SU-DHL-6 (cell line): Measurements from ENCODE around the gene SLC6A2.
"Not testable (repeated sequence)": the region's sequence is repeated elsewhere in the genome, so short reads cannot be mapped to it uniquely, and the experiment has no call there.

ENCODE experiments used
- H2AFZ ChIP-seq: fragments of 200-600 bp; sonication (generic); 2 replicates; pipeline ENCODE4 v1.6.1; 2014; ENCODE audit warnings: low read depth, mild to moderate bottlenecking, moderate library complexity, mixed read lengths, antibody characterized with exemption, low read length; ENCODE audit not compliant: severe bottlenecking
- H3F3A ChIP-seq: fragments of 200-600 bp; shearing (Covaris generic); 2 replicates; pipeline ENCODE4 v1.6.0; 2016; ENCODE audit warnings: antibody characterized with exemption, mild to moderate bottlenecking; ENCODE audit not compliant: insufficient read depth
- H3K27ac ChIP-seq: fragments of 200-600 bp; sonication (generic); 2 replicates; pipeline ENCODE4 v1.5.1; 2016; ENCODE audit warnings: low read depth, mild to moderate bottlenecking, low read length, moderate library complexity, mixed read lengths
- H3K27me3 ChIP-seq: fragments of 200-600 bp; sonication (generic), shearing (Covaris generic); 2 replicates; pipeline ENCODE4 v1.6.0; 2014; ENCODE audit warnings: mild to moderate bottlenecking, low read length
- H3K36me3 ChIP-seq: fragments of 200-600 bp; sonication (generic); 2 replicates; pipeline ENCODE4 v1.6.1; 2014; ENCODE audit warnings: mild to moderate bottlenecking, low read length, mixed read lengths
- H3K4me2 ChIP-seq: fragments of 300-600, 200-600 bp; shearing (Covaris generic), sonication (generic); 2 replicates; pipeline ENCODE4 v1.6.0; 2014; ENCODE audit warnings: low read length, low read depth, mild to moderate bottlenecking; ENCODE audit not compliant: poor library complexity, severe bottlenecking
- H3K4me3 ChIP-seq: fragments of 200-600 bp; sonication (generic); 2 replicates; pipeline ENCODE4 v1.5.1; 2014; ENCODE audit warnings: antibody characterized with exemption, low read length, mild to moderate bottlenecking, mixed read lengths; ENCODE audit not compliant: insufficient read depth, poor library complexity, severe bottlenecking
- H3K79me2 ChIP-seq: fragments of 200-600 bp; sonication (generic); 2 replicates; pipeline ENCODE4 v1.6.1; 2014; ENCODE audit warnings: mild to moderate bottlenecking, low read length, moderate library complexity; ENCODE audit not compliant: insufficient read depth
- H3K9ac ChIP-seq: fragments of 200-600 bp; sonication (generic); 2 replicates; pipeline ENCODE4 v1.7.0; 2014; ENCODE audit warnings: mild to moderate bottlenecking, low read length
- H3K9me2 ChIP-seq: fragments of 200-600 bp; sonication (generic); replicated peaks from 2 replicates; pipeline ENCODE4 v1.6.1; 2014; ENCODE audit warnings: low read length; ENCODE audit not compliant: insufficient read depth
- H3K9me3 ChIP-seq: fragments of 200-600 bp; sonication (generic); 2 replicates; pipeline ENCODE4 v1.6.1; 2014; ENCODE audit warnings: low read length, mixed read lengths; ENCODE audit not compliant: insufficient read depth
- H4K20me1 ChIP-seq: fragments of 200-600 bp; sonication (generic); 2 replicates; pipeline ENCODE4 v1.6.1; 2014; ENCODE audit warnings: low read depth, mild to moderate bottlenecking, antibody characterized with exemption, low read length, moderate library complexity, mixed read lengths
- EZH2phosphoT487 ChIP-seq: fragments of 200-600 bp; sonication (generic), shearing (Covaris generic); conservative IDR thresholded peaks from 2 replicates; pipeline ENCODE4 v1.6.1; 2018; ENCODE audit warnings: mild to moderate bottlenecking, antibody characterized with exemption, low read length, moderate library complexity, mixed read lengths
- TF ChIP-seq, protein P1 (sequence below): fragments of 200-600 bp; sonication (generic); IDR thresholded peaks from one replicate; pipeline ENCODE4 v1.5.1; 2017; ENCODE audit warnings: antibody characterized with exemption, mild to moderate bottlenecking, low read length, moderate library complexity; ENCODE audit not compliant: insufficient read depth, poor library complexity, severe bottlenecking

The SLC6A2 gene

DNA sequence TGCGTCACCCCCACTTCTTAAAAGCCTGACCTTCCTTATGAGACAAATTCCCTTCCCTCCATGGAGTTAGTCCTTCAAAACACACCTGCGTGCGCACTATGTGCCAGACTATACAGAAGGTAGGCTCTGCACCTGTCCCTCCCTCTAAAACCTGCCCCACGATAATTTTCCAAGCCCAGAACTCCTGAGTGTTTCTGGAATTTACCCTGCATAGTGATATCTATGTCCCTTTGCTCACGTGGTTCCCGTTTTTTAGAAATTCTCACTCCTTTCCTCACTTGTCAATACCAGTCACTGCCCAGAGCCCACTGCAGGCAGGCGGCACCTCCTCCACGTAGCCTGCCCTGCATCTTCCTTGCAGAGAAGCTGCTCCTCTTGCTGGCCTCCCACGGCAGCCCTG, 82.2 kb downstream of the SLC6A2 start:
- Histone ChIP-seq H3K4me2 (no peak overlapping the region), H3K4me3 (no peak overlapping the region), H3K9me2 (no peaks in the 10 kb centered on the region), H4K20me1 (no peaks in the 10 kb centered on the region), H3F3A (no peaks in the 10 kb centered on the region), H3K9ac (no peak overlapping the region), H3K36me3 (no peaks in the 10 kb centered on the region), H3K27me3 (no peaks in the 10 kb centered on the region), H3K79me2 (no peaks in the 10 kb centered on the region), H3K9me3 (no peaks in the 10 kb centered on the region), H3K27ac (no peak overlapping the region), H2AFZ (no peak overlapping the region)
- TF ChIP-seq, protein P1, sequence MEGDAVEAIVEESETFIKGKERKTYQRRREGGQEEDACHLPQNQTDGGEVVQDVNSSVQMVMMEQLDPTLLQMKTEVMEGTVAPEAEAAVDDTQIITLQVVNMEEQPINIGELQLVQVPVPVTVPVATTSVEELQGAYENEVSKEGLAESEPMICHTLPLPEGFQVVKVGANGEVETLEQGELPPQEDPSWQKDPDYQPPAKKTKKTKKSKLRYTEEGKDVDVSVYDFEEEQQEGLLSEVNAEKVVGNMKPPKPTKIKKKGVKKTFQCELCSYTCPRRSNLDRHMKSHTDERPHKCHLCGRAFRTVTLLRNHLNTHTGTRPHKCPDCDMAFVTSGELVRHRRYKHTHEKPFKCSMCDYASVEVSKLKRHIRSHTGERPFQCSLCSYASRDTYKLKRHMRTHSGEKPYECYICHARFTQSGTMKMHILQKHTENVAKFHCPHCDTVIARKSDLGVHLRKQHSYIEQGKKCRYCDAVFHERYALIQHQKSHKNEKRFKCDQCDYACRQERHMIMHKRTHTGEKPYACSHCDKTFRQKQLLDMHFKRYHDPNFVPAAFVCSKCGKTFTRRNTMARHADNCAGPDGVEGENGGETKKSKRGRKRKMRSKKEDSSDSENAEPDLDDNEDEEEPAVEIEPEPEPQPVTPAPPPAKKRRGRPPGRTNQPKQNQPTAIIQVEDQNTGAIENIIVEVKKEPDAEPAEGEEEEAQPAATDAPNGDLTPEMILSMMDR, result no peak
- TF ChIP-seq EZH2phosphoT487, result no peak

DNA sequence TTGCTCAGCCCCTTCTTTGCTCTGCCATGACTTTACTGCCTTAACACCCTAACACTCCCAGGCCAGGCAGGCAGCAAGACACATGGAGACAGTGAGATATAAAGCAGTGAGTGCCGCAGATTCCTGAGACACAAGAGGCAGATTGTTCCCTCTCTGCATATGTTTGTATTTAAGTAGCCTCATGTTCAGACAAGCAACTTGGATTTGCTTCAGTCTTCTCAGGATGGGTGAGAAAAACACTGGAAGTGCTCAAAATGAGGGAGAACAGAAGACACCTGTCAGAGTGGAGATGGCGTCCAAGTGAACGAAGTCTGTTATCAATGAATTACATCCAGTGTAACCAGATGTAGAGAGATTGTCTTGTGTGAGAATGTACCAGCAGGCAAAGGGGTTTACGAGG, 90.3 kb downstream of the SLC6A2 start:
- Histone ChIP-seq H2AFZ (no peak overlapping the region), H3K9me3 (no peaks in the 10 kb centered on the region), H3K79me2 (no peaks in the 10 kb centered on the region), H3K27ac (no peak overlapping the region), H3K36me3 (no peaks in the 10 kb centered on the region), H3K9ac (no peak overlapping the region), H3K4me2 (no peak overlapping the region), H3F3A (no peaks in the 10 kb centered on the region), H4K20me1 (no peaks in the 10 kb centered on the region), H3K27me3 (no peaks in the 10 kb centered on the region), H3K4me3 (no peak overlapping the region), H3K9me2 (no peaks in the 10 kb centered on the region)
- TF ChIP-seq, protein P1, result no peak
- TF ChIP-seq EZH2phosphoT487, result no peak

DNA sequence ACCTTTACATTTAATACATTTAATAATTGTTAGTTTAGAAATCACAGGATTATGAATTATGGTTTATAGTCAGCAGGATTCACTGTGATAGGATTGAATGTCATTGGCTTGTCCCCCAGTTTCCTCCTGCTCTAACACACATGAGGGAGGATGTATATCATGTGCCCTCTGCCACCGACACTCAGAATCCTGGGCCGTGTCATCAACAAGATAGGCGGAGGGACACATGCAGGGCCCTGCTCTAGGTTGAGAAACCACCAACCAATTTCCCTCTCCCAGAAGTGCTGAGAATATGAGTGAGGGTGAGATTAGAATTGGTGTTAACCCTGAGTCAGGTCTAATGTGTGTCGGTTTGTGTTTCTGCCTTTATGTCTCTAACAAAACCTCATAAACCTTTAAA, 92.0 kb downstream of the SLC6A2 start:
- Histone ChIP-seq H3F3A (no peaks in the 10 kb centered on the region), H4K20me1 (no peaks in the 10 kb centered on the region), H3K36me3 (no peaks in the 10 kb centered on the region), H3K79me2 (no peaks in the 10 kb centered on the region), H3K27ac (no peak overlapping the region), H3K4me2 (no peak overlapping the region), H3K27me3 (no peaks in the 10 kb centered on the region), H3K9me3 (peaks cover 6% of the 10 kb centered on the region; the same call in 1 of the 2 replicates), H2AFZ (no peak overlapping the region), H3K4me3 (no peak overlapping the region), H3K9ac (no peak overlapping the region), H3K9me2 (no peaks in the 10 kb centered on the region)
- TF ChIP-seq, protein P1, result no peak
- TF ChIP-seq EZH2phosphoT487, result no peak

DNA sequence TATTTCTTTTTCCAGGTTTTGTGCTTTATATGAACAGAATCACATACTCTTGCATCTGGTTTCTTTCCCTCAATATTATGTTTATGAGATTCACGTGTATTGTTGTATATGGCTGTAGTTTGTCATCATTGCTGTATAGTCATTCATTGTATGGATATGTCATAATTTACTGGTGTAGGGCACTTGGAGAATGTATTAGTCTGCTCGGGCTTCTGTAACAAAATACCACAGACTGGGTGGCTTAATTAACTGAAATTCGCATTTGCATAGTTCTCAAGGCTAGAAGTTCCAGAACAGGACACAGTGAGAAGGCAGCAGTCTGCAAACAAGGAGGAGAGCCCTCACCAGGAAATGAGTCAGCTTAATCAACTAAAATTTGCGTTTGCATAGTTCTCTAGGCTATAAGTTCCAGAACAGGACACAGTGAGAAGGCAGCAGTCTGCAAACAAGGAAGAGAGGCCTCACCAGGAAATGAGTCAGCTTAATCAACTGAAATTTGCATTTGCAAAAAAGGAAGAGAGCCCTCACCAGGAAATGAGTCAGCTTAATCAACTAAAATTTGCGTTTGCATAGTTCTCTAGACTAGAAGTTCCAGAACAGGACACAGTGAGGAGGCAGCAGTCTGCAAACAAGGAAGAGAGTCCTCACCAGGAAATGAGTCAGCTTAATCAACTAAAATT, 96.8 kb downstream of the SLC6A2 start:
- not testable (repeated sequence) for H3K4me2 ChIP-seq, H4K20me1 ChIP-seq, H3K27me3 ChIP-seq

DNA sequence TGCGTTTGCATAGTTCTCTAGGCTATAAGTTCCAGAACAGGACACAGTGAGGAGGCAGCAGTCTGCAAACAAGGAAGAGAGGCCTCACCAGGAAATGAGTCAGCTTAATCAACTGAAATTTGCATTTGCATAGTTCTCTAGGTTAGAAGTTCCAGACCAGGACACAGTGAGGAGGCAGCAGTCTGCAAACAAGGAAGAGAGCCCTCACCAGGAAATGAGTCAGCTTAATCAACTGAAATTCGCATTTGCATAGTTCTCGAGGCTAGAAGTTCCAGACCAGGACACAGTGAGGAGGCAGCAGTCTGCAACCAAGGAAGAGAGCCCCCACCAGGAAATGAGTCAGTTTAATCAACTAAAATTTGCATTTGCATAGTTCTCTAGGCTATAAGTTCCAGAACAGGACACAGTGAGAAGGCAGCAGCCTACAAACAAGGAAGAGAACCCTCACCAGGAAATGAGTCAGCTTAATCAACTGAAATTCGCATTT, 97.4 kb downstream of the SLC6A2 start:
- H4K20me1 ChIP-seq, H3F3A ChIP-seq, H3K27me3 ChIP-seq, H3K4me3 ChIP-seq, H3K4me2 ChIP-seq, H3K9me2 ChIP-seq, H3K79me2 ChIP-seq, H3K9ac ChIP-seq, H3K36me3 ChIP-seq, H3K27ac ChIP-seq: not testable (repeated sequence)
- Histone ChIP-seq H2AFZ (peak overlapping the region; percentile 46), H3K9me3 (peaks cover 16% of the 10 kb centered on the region; the same call in 1 of the 2 replicates)

More for the DNA sequence above, 96.8 kb downstream of the SLC6A2 start:
- not testable (repeated sequence) for H3K36me3 ChIP-seq, H3K9me2 ChIP-seq, H3K27ac ChIP-seq, H3K4me3 ChIP-seq, H3K79me2 ChIP-seq, H3K9ac ChIP-seq, H3F3A ChIP-seq
- peak overlapping the region; percentile 46 for H2AFZ ChIP-seq
- H3K9me3 ChIP-seq, result peaks cover 16% of the 10 kb centered on the region; the same call in 1 of the 2 replicates
